Uterus (tissue), 2 donors: Measurements from ENCODE around the gene USP25.

Experiments
- CTCF ChIP-seq, 4 experiments: fragments of 200-600 bp in 2 of 4; fragments of 450-650 bp in 2 of 4; sonication (generic) in 2 of 4; IDR thresholded peaks; one replicate each; pipeline ENCODE4 v1.5.1; 2016 to 2019; ENCODE audit warnings: antibody characterized with exemption in 4 of 4, mild to moderate bottlenecking in 2 of 4, moderate library complexity in 1 of 4
- POLR2A ChIP-seq, 2 donors: fragments of 450-650 bp; IDR thresholded peaks; one replicate each; pipeline ENCODE4 v1.6.1; 2016; ENCODE audit warnings: antibody characterized with exemption in 2 of 2, mild to moderate bottlenecking in 1 of 2, moderate library complexity in 1 of 2

GRCh38 chr21:15751037-15751436, 21.3 kb downstream of the USP25 start:
- TF ChIP-seq CTCF (IDR thresholded peaks at IDR 0.05) (no peak), POLR2A (IDR thresholded peaks at IDR 0.05) (no peak)
